ACHN (cell line): ENCODE results near the gene NEDD4L.
A peak's percentile ranks its signal among the peaks of the same experiment; 100 is the strongest.
"Not testable (repeated sequence)": the region's sequence is repeated elsewhere in the genome, so short reads cannot be mapped to it uniquely, and the experiment has no call there.

Experiments used
- DNase-seq: peaks from one replicate; pipeline ENCODE4 v3.0.0-alpha.2; 2015
- in situ Hi-C: cut with HindIII; loops from 2 replicates; pipeline ENCODE4 v1.10.0; 2017; ENCODE audit warnings: low sequenced_read_pairs, low pct_ligation_motif_present, low pct_unique_long_range_greater_than_20kb

Gene NEDD4L

GRCh38 chr18:58256316-58257080, 212.5 kb downstream of the NEDD4L start:
- no peak for DNase-seq
- in situ Hi-C loops = no loop called here

- in situ Hi-C loops = no loop called here
- peak; percentile 70 for DNase-seq
Observed at GRCh38 chr18:58257461-58257860, 213.4 kb downstream of the NEDD4L start.

GRCh38 chr18:58258692-58259342, 214.8 kb downstream of the NEDD4L start:
- in situ Hi-C loops = no loop called here
- no peak for DNase-seq

- in situ Hi-C loops = no loop called here
- DNase-seq = no peak
Observed at GRCh38 chr18:58263055-58263957, 219.3 kb downstream of the NEDD4L start.

- no peak for DNase-seq
- in situ Hi-C loops = no loop called here
Observed at GRCh38 chr18:58264075-58264474, 220.0 kb downstream of the NEDD4L start.

GRCh38 chr18:58264840-58265239, 220.8 kb downstream of the NEDD4L start:
- DNase-seq = no peak
- in situ Hi-C loops = no loop called here

- in situ Hi-C loops, DNase-seq: not testable (repeated sequence)
Observed at GRCh38 chr18:58265489-58265888, 221.5 kb downstream of the NEDD4L start.

GRCh38 chr18:58266291-58266690, 222.3 kb downstream of the NEDD4L start:
- in situ Hi-C loops = no loop called here
- DNase-seq = no peak

- in situ Hi-C loops = no loop called here
Observed at GRCh38 chr18:58267493-58267892, 223.5 kb downstream of the NEDD4L start.

GRCh38 chr18:58268849-58269248, 224.8 kb downstream of the NEDD4L start:
- DNase-seq = peak; percentile 45
- in situ Hi-C loops = no loop called here

More at GRCh38 chr18:58267493-58267892, 223.5 kb downstream of the NEDD4L start:
- no peak for DNase-seq

GRCh38 chr18:58269931-58270330, 225.9 kb downstream of the NEDD4L start:
- in situ Hi-C loops = no loop called here
- peak; percentile 67 for DNase-seq

GRCh38 chr18:58270396-58270795, 226.4 kb downstream of the NEDD4L start:
- in situ Hi-C loops = no loop called here
- DNase-seq = no peak

GRCh38 chr18:58271770-58272169, 227.7 kb downstream of the NEDD4L start:
- in situ Hi-C loops = no loop called here
- DNase-seq = no peak

GRCh38 chr18:58272209-58272608, 228.2 kb downstream of the NEDD4L start:
- DNase-seq = no peak
- in situ Hi-C loops = no loop called here

GRCh38 chr18:58272779-58273435, 228.9 kb downstream of the NEDD4L start:
- no peak for DNase-seq
- in situ Hi-C loops = no loop called here

GRCh38 chr18:58275176-58275575, 231.2 kb downstream of the NEDD4L start:
- no peak for DNase-seq
- in situ Hi-C loops = no loop called here

GRCh38 chr18:58276789-58277739, 233.0 kb downstream of the NEDD4L start:
- in situ Hi-C loops = no loop called here
- no peak for DNase-seq
